ENCODE results near the gene CAT. TPM values are rescaled to one million over a fixed set of nuclear protein-coding genes. Genes with fewer than 3 reads are reported as not detected.
A peak's percentile ranks its signal among the peaks of the same experiment; 100 is the strongest.

CAT gene
- total and polyA plus RNA-seq, 4 donors: 51.5 to 76.0 (median 64.2) TPM

- H3K27ac ChIP-seq (ENCODE audit: low read depth in 1 of 2, low read length in 2 of 2): no peak overlapping the region
- intact Hi-C loops (cut with DNase I): no loop called here
- no peaks in the 10 kb centered on the region for H3K4me1 ChIP-seq (ENCODE audit: control insufficient read depth in 1 of 2, insufficient read depth in 2 of 2, low read length in 2 of 2)
- no peak overlapping the region for H3K4me3 ChIP-seq (ENCODE audit: low read length in 2 of 2)
- no peaks in the 10 kb centered on the region for H3K36me3 ChIP-seq (ENCODE audit: control insufficient read depth in 1 of 2, insufficient read depth in 2 of 2, low read length in 1 of 2)
- DNase-seq (no peak), ATAC-seq (ENCODE audit: low FRiP score) (no peak)
- H3K9me3 ChIP-seq (ENCODE audit: control insufficient read depth, low read length): no peaks in the 10 kb centered on the region
- WGBS, 2 donors: 82 to 83% methylated on average over 8 of the region's 8 CpGs
- H3K27me3 ChIP-seq (ENCODE audit: control insufficient read depth in 1 of 2, insufficient read depth in 2 of 2, low read length in 1 of 2): no peaks in the 10 kb centered on the region
Observed at GRCh38 chr11:34493468-34493867, 54.7 kb downstream of the CAT start.

DNA sequence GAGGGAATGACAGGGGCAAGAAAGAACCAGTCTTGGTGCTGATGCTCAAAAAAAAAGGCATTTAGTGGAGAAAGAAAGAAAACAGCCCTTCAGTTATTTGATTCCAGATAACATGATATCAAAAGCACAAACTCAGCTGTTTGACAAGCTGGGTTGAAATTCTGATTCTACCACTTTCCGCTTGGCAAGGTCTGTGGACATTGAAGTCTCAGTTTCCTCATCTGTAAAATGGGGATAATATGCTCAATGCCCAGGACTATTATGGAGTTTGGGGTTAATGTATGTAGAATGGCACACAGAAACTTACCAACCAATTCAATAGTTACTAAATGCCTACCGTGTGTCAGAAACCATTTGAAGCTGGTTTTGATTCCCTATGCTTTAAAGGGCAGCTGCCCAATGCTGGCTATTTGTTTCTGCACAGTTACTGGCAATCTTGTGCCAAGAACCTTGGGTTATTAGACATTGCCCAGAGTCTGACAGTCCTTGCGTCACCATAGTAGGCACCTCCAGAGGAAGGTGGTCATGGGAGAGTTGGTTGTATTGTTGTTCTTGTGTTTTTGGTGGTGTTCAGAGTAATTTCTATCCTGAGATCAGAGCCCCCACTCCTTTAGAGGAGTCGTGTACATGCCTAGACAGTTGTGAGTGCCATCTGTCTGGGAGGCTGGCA lies 55.3 kb downstream of the CAT start:
- H3K27me3 ChIP-seq (ENCODE audit: control insufficient read depth in 1 of 2, insufficient read depth in 2 of 2, low read length in 1 of 2): no peaks in the 10 kb centered on the region
- no peaks in the 10 kb centered on the region for H3K4me1 ChIP-seq (ENCODE audit: control insufficient read depth in 1 of 2, insufficient read depth in 2 of 2, low read length in 2 of 2)
- H3K36me3 ChIP-seq (ENCODE audit: control insufficient read depth in 1 of 2, insufficient read depth in 2 of 2, low read length in 1 of 2): no peaks in the 10 kb centered on the region
- ATAC-seq (ENCODE audit: low FRiP score) (no peak), DNase-seq (no peak)
- no peak overlapping the region for H3K27ac ChIP-seq (ENCODE audit: low read depth in 1 of 2, low read length in 2 of 2)
- H3K4me3 ChIP-seq (ENCODE audit: low read length in 2 of 2): no peak overlapping the region
- intact Hi-C loops (cut with DNase I): no loop called here
- no peaks in the 10 kb centered on the region for H3K9me3 ChIP-seq (ENCODE audit: control insufficient read depth, low read length)
- WGBS, 2 donors: 68 to 76% methylated on average over 4 of the region's 4 CpGs

DNA sequence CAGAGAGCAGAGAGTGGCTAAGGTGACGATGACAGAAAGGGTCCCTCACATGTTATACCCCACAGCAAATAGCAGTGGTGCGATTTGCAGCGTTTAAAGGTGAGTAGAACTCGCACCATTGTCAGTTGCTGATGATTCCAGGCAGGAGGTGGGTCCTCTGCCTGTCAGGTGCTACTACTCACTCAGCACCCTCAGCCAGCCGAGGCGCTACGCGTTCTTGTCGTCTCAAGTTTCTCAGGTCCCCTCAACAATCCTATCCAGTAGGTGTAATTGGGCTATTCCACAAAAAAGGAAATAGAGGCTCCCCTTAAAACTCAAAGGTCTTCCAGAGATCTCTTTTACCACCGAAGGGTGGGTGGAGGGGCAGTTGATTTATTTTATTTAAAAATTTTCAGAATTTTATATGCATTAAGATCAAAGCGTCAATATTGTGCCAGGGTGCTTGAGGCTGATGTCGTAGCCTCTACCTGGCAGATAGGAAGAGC lies 56.5 kb downstream of the CAT start:
- no peaks in the 10 kb centered on the region for H3K4me1 ChIP-seq (ENCODE audit: control insufficient read depth in 1 of 2, insufficient read depth in 2 of 2, low read length in 2 of 2)
- intact Hi-C loops (cut with DNase I): no loop called here
- no peaks in the 10 kb centered on the region for H3K27me3 ChIP-seq (ENCODE audit: control insufficient read depth in 1 of 2, insufficient read depth in 2 of 2, low read length in 1 of 2)
- ATAC-seq (ENCODE audit: low FRiP score) (no peak), DNase-seq (no peak)
- no peak overlapping the region for H3K4me3 ChIP-seq (ENCODE audit: low read length in 2 of 2)
- H3K36me3 ChIP-seq (ENCODE audit: control insufficient read depth in 1 of 2, insufficient read depth in 2 of 2, low read length in 1 of 2): no peaks in the 10 kb centered on the region
- 92 to 95% methylated on average over 12 of the region's 12 CpGs for WGBS, 2 donors
- no peaks in the 10 kb centered on the region for H3K9me3 ChIP-seq (ENCODE audit: control insufficient read depth, low read length)
- H3K27ac ChIP-seq (ENCODE audit: low read depth in 1 of 2, low read length in 2 of 2): no peak overlapping the region

DNA sequence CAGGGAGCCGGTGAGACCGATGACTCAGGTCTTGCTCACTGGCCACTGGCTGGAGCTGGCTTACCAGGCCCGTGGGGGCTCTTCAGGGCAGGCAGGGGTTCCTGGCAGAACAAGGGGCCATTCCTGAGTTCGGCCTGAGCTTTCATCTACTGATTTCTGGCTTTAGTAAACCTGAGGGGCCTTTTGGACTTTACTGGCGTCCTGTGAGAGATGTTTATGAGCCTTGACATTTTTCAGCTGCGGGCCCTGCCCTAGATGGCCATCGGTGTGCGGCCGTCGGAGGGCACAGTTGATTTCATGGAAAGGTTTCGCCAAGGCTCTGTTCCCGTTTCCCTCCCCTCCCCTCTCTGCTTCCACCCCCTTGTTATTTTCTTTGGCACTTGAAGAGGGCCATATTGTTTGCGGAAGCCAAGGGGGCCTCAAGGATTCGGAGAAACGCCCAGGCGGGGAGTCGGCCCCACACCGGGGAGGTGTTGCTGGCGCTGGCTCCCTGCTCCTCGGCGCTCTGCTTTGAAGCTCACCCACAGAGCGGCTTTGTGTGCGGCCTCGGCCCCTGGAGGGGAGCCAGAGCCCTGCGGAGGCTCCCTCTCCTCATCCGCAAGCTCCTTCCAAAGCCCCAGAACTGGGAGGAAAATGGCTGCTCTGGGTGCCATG lies 57.1 kb downstream of the CAT start:
- H3K4me1 ChIP-seq (ENCODE audit: control insufficient read depth in 1 of 2, insufficient read depth in 2 of 2, low read length in 2 of 2): no peaks in the 10 kb centered on the region
- DNase-seq (no peak), ATAC-seq (ENCODE audit: low FRiP score) (peak; percentile 31)
- no peaks in the 10 kb centered on the region for H3K36me3 ChIP-seq (ENCODE audit: control insufficient read depth in 1 of 2, insufficient read depth in 2 of 2, low read length in 1 of 2)
- 23 to 38% methylated on average over 25 to 26 of the region's 26 CpGs for WGBS, 2 donors
- no peak overlapping the region for H3K4me3 ChIP-seq (ENCODE audit: low read length in 2 of 2)
- intact Hi-C loops (cut with DNase I): no loop called here
- no peaks in the 10 kb centered on the region for H3K9me3 ChIP-seq (ENCODE audit: control insufficient read depth, low read length)
- no peak overlapping the region for H3K27ac ChIP-seq (ENCODE audit: low read depth in 1 of 2, low read length in 2 of 2)
- no peaks in the 10 kb centered on the region for H3K27me3 ChIP-seq (ENCODE audit: control insufficient read depth in 1 of 2, insufficient read depth in 2 of 2, low read length in 1 of 2)

GRCh38 chr11:34499719-34500500 lies 61.2 kb downstream of the CAT start:
- intact Hi-C loops (cut with DNase I): no loop called here

DNA sequence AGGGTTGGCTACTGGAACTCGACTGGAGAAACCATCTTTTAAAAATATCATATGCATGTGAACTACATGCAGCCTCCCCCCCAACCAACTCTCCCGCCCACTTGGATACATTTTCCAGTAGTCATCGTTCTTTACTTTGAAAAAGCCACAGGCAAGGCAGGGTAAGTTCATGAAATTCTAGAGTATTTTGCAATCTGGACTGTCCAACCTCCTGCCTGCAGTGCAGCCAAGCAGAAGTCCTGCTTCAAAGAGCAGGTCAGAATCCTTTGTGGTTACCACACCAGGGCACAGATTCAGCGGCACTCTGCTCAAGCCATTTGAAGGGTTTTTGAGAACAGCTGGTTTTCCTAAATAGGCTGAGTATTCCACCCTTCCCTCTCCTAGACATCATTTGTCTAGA lies 62.8 kb downstream of the CAT start:
- no peaks in the 10 kb centered on the region for H3K4me1 ChIP-seq (ENCODE audit: control insufficient read depth in 1 of 2, insufficient read depth in 2 of 2, low read length in 2 of 2)
- H3K36me3 ChIP-seq (ENCODE audit: control insufficient read depth in 1 of 2, insufficient read depth in 2 of 2, low read length in 1 of 2): no peaks in the 10 kb centered on the region
- H3K27ac ChIP-seq (ENCODE audit: low read depth in 1 of 2, low read length in 2 of 2): no peak overlapping the region
- ATAC-seq (ENCODE audit: low FRiP score) (peak; percentile 60), DNase-seq (no peak)
- H3K4me3 ChIP-seq (ENCODE audit: low read length in 2 of 2): no peak overlapping the region
- intact Hi-C loops (cut with DNase I): no loop called here
- no peaks in the 10 kb centered on the region for H3K27me3 ChIP-seq (ENCODE audit: control insufficient read depth in 1 of 2, insufficient read depth in 2 of 2, low read length in 1 of 2)
- H3K9me3 ChIP-seq (ENCODE audit: control insufficient read depth, low read length): no peaks in the 10 kb centered on the region
- WGBS, 2 donors: 50 to 52% methylated on average over 4 of the region's 4 CpGs

More at GRCh38 chr11:34499719-34500500, 61.2 kb downstream of the CAT start:
- H3K27me3 ChIP-seq (ENCODE audit: control insufficient read depth in 1 of 2, insufficient read depth in 2 of 2, low read length in 1 of 2): no peaks in the 10 kb centered on the region
- 53 to 67% methylated on average over 3 of the region's 3 CpGs for WGBS, 2 donors
- no peak overlapping the region for H3K4me3 ChIP-seq (ENCODE audit: low read length in 2 of 2)
- no peaks in the 10 kb centered on the region for H3K36me3 ChIP-seq (ENCODE audit: control insufficient read depth in 1 of 2, insufficient read depth in 2 of 2, low read length in 1 of 2)
- ATAC-seq (ENCODE audit: low FRiP score) (no peak), DNase-seq (no peak)
- H3K27ac ChIP-seq (ENCODE audit: low read depth in 1 of 2, low read length in 2 of 2): no peak overlapping the region
- no peaks in the 10 kb centered on the region for H3K9me3 ChIP-seq (ENCODE audit: control insufficient read depth, low read length)
- no peaks in the 10 kb centered on the region for H3K4me1 ChIP-seq (ENCODE audit: control insufficient read depth in 1 of 2, insufficient read depth in 2 of 2, low read length in 2 of 2)

DNA sequence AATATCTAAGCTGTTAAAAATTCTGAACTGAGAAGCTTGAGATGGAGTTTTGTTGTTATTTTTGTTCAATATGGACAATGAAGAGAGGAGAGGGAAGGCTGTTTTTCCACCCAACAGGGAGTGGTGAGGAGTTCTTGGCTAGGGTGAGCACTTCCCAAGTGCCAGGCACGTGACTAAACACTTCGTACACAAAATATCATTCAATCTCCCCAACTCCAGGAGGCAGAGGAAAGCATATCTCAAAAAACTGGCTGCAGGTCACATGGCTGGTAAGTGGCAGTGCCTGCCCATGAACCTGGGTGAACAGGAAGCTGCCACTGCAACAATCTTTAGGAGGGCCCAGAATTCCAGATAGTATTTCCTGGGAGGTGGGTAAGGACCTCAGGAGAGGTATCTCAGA lies 63.2 kb downstream of the CAT start:
- ATAC-seq (ENCODE audit: low FRiP score): no peak
- no peaks in the 10 kb centered on the region for H3K9me3 ChIP-seq (ENCODE audit: control insufficient read depth, low read length)
- no peaks in the 10 kb centered on the region for H3K36me3 ChIP-seq (ENCODE audit: control insufficient read depth in 1 of 2, insufficient read depth in 2 of 2, low read length in 1 of 2)
- H3K4me1 ChIP-seq (ENCODE audit: control insufficient read depth in 1 of 2, insufficient read depth in 2 of 2, low read length in 2 of 2): no peaks in the 10 kb centered on the region
- no peak overlapping the region for H3K27ac ChIP-seq (ENCODE audit: low read depth in 1 of 2, low read length in 2 of 2)
- no peak for DNase-seq
- 2 to 12% methylated on average over 2 of the region's 2 CpGs for WGBS, 2 donors
- no peak overlapping the region for H3K4me3 ChIP-seq (ENCODE audit: low read length in 2 of 2)
- intact Hi-C loops (cut with DNase I): no loop called here
- H3K27me3 ChIP-seq (ENCODE audit: control insufficient read depth in 1 of 2, insufficient read depth in 2 of 2, low read length in 1 of 2): no peaks in the 10 kb centered on the region

GRCh38 chr11:34502949-34503348 lies 64.2 kb downstream of the CAT start:
- H3K27me3 ChIP-seq (ENCODE audit: control insufficient read depth in 1 of 2, insufficient read depth in 2 of 2, low read length in 1 of 2): no peaks in the 10 kb centered on the region
- WGBS, 2 donors: 94 to 97% methylated on average over 3 of the region's 3 CpGs

More at GRCh38 chr11:34502949-34503348, 64.2 kb downstream of the CAT start:
- Histone ChIP-seq H3K4me3 (ENCODE audit: low read length in 2 of 2) (no peak overlapping the region), H3K4me1 (ENCODE audit: control insufficient read depth in 1 of 2, insufficient read depth in 2 of 2, low read length in 2 of 2) (no peaks in the 10 kb centered on the region), H3K27ac (ENCODE audit: low read depth in 1 of 2, low read length in 2 of 2) (no peak overlapping the region), H3K9me3 (ENCODE audit: control insufficient read depth, low read length) (no peaks in the 10 kb centered on the region), H3K36me3 (ENCODE audit: control insufficient read depth in 1 of 2, insufficient read depth in 2 of 2, low read length in 1 of 2) (no peaks in the 10 kb centered on the region)
- intact Hi-C loops (cut with DNase I): no loop called here
- no peak for DNase-seq
- no peak for ATAC-seq (ENCODE audit: low FRiP score)
